Measurements from ENCODE around the gene PLPP6. TPM values are rescaled to one million over a fixed set of nuclear protein-coding genes. Genes with fewer than 3 reads are reported as not detected.
A peak's percentile ranks its signal among the peaks of the same experiment; 100 is the strongest.

Gene PLPP6
- total RNA-seq, 1 experiment from 2014 or later, result 13.4 TPM

- TF ChIP-seq USF1 (CRISPR knock-in tag; IDR thresholded peaks at IDR 0.05) (no peak), SMAD3 (CRISPR knock-in tag; IDR thresholded peaks at IDR 0.05; ENCODE audit: borderline replicate concordance) (no peak)
Measured at GRCh38 chr9:4709380-4709779, 47.3 kb downstream of the PLPP6 start (continued).

- Mint-ChIP-seq H3K4me3 (no peak overlapping the region), H3K4me1 (no peaks in the 10 kb centered on the region), H3K27me3 (ENCODE audit: low read depth) (no peaks in the 10 kb centered on the region), H3K27ac (no peak overlapping the region; the same call in 1 of the 2 replicates), H3K36me3 (peaks cover 41% of the 10 kb centered on the region), H3K9me3 (peaks cover 7% of the 10 kb centered on the region)
- DNase-seq (ENCODE audit: low spot score) (no peak), ATAC-seq (no peak)
- CTCF ChIA-PET, result no interaction called here
- POLR2A ChIA-PET, result no interaction called here
- no peak for TF ChIP-seq FOXK1 (CRISPR knock-in tag; IDR thresholded peaks at IDR 0.05)
- TF ChIP-seq USF2 (CRISPR knock-in tag; IDR thresholded peaks at IDR 0.05), result no peak
- no peak for TF ChIP-seq ATF6 (CRISPR knock-in tag; IDR thresholded peaks at IDR 0.05)
- TF ChIP-seq HMGXB4 (CRISPR knock-in tag; IDR thresholded peaks at IDR 0.05), result no peak
- TF ChIP-seq ZNF423 (CRISPR knock-in tag; IDR thresholded peaks at IDR 0.05), result no peak
- TF ChIP-seq ELF4 (CRISPR knock-in tag; IDR thresholded peaks at IDR 0.05; ENCODE audit: low read depth), result no peak
- no peak for TF ChIP-seq MYBL2 (CRISPR knock-in tag; IDR thresholded peaks at IDR 0.05)
- TF ChIP-seq ZNF219 (CRISPR knock-in tag; IDR thresholded peaks at IDR 0.05; ENCODE audit: borderline replicate concordance), result no peak
Measured at GRCh38 chr9:4713849-4714248, 51.8 kb downstream of the PLPP6 start.

- Mint-ChIP-seq H3K27ac (peak overlapping the region; percentile 19; the same call in 1 of the 2 replicates), H3K36me3 (peaks cover 43% of the 10 kb centered on the region), H3K4me3 (no peak overlapping the region), H3K9me3 (peaks cover 7% of the 10 kb centered on the region), H3K27me3 (ENCODE audit: low read depth) (no peaks in the 10 kb centered on the region), H3K4me1 (no peaks in the 10 kb centered on the region)
- TF ChIP-seq ETV6 (CRISPR knock-in tag; IDR thresholded peaks at IDR 0.05), result no peak
- no peak for TF ChIP-seq FOXP4 (CRISPR knock-in tag; IDR thresholded peaks at IDR 0.05)
- no peak for TF ChIP-seq RORB (CRISPR knock-in tag; IDR thresholded peaks at IDR 0.05)
- TF ChIP-seq USF1 (CRISPR knock-in tag; IDR thresholded peaks at IDR 0.05), result no peak
- DNase-seq (ENCODE audit: low spot score) (no peak), ATAC-seq (no peak)
- POLR2A ChIA-PET, result no interaction called here
- CTCF ChIA-PET, result interaction anchor here (0.8 kb wide), 1 partner anchor 166 kb away, joined by 3 read pairs; no protein-coding TSS in a partner anchor
Measured at GRCh38 chr9:4714266-4715016, 52.3 kb downstream of the PLPP6 start.

Other genes starting within 250 kb of the PLPP6 start
- 7.0 to 8.5 TPM (median 7.1 TPM) in 3 replicates for gene SLC1A1, start 171.8 kb upstream of the PLPP6 start, total RNA-seq (2021)
- gene SPATA6L, start 4.2 kb downstream of the PLPP6 start, total RNA-seq (2021), result 1.7 to 2.5 TPM (median 1.8 TPM) in 3 replicates
- gene CDC37L1, start 17.3 kb downstream of the PLPP6 start, total RNA-seq (2021), result 16.7 to 20.1 TPM (median 18.8 TPM) in 3 replicates
- gene AK3, start 78.9 kb downstream of the PLPP6 start, total RNA-seq (2021), result 28.5 to 30.2 TPM (median 29.1 TPM) in 3 replicates
- 22.4 to 27.2 TPM (median 25.3 TPM) in 3 replicates for gene RCL1, start 130.7 kb downstream of the PLPP6 start, total RNA-seq (2021)